Breast epithelium (tissue), 3 donors: Measurements from ENCODE around the gene CDH23.

ENCODE experiments used
- POLR2A ChIP-seq: fragments of 450-650 bp; IDR thresholded peaks from one replicate; pipeline ENCODE4 v1.6.1; 2016; ENCODE audit warnings: antibody characterized with exemption, mild to moderate bottlenecking, moderate library complexity
- POLR2AphosphoS5 ChIP-seq, 3 donors: sonication (generic); formaldehyde crosslinking; IDR thresholded peaks; one replicate each; pipeline ENCODE4 v1.6.1; 2017; ENCODE audit warnings: antibody characterized with exemption in 3 of 3
- TF ChIP-seq, protein P1 (sequence below), 3 donors: fragments of 450-650 bp; IDR thresholded peaks; one replicate each; pipeline ENCODE4 v1.5.1; 2016 to 2017; ENCODE audit warnings: antibody characterized with exemption in 3 of 3, mild to moderate bottlenecking in 3 of 3, moderate library complexity in 3 of 3

DNA sequence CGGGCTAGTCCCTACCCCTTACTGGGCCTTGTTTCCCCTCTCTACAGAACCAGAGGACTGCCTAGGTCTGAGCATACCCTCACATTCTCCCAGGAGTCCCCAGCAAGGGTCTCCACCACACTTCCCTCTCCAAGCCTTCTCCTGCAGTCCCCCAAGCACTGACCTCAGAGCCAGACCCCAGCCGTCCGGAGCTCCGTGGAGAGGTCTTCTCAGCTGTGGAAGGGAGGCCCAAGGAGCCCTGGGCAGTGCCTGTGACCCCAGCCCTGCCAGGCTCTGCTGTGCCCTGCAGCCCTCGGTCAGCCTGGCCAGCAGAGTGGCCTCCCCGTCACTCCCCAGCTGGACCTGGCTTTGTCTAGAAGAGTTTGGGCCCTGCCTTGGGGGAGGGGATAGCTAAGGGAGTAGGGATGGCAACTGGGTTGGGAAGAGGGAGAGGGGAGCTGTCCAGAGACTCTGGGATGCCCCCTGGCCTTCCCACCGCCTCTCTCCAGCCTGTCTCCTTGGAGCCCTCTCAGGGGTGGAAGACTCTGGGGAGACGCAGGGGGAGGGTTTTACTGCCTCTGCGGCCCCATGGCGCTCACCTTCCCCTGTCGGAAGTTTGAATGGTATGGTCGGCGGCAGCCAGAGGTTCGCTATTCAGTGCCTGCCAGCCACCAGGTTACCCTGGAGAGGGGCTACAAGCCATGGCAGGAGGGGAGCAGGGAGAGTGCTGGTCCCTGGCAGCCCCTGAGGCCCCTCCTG, 322.9 kb downstream of the CDH23 start, which contains the start of gene C10orf105:
- no peak for TF ChIP-seq POLR2A
- TF ChIP-seq, protein P1, sequence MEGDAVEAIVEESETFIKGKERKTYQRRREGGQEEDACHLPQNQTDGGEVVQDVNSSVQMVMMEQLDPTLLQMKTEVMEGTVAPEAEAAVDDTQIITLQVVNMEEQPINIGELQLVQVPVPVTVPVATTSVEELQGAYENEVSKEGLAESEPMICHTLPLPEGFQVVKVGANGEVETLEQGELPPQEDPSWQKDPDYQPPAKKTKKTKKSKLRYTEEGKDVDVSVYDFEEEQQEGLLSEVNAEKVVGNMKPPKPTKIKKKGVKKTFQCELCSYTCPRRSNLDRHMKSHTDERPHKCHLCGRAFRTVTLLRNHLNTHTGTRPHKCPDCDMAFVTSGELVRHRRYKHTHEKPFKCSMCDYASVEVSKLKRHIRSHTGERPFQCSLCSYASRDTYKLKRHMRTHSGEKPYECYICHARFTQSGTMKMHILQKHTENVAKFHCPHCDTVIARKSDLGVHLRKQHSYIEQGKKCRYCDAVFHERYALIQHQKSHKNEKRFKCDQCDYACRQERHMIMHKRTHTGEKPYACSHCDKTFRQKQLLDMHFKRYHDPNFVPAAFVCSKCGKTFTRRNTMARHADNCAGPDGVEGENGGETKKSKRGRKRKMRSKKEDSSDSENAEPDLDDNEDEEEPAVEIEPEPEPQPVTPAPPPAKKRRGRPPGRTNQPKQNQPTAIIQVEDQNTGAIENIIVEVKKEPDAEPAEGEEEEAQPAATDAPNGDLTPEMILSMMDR (IDR thresholded peaks at IDR 0.05), result no peak
- TF ChIP-seq POLR2AphosphoS5 (IDR thresholded peaks at IDR 0.05), result no peak
